Neutrophil (primary cell): ENCODE data around the gene CDKN1B.

Experiments used
- H3K27ac ChIP-seq: fragments of 200-600 bp; sonication (generic); 2 replicates; pipeline ENCODE4 v1.5.1; 2016; ENCODE audit warnings: mild to moderate bottlenecking, moderate library complexity
- H3K27me3 ChIP-seq: fragments of 200-600 bp; sonication (generic); 2 replicates; pipeline ENCODE4 v1.6.0; 2016; ENCODE audit warnings: mild to moderate bottlenecking
- H3K36me3 ChIP-seq: fragments of 200-600 bp; sonication (generic); 2 replicates; pipeline ENCODE4 v1.5.1; 2017
- H3K4me1 ChIP-seq, 2 experiments: fragments of 200-600 bp in 1 of 2; sonication (generic) in 1 of 2; 1 replicate in 1 of 2; 2 replicates in 1 of 2; pipeline versions ENCODE4 v1.5.1 to v1.6.1; 2013 to 2016; ENCODE audit warnings: low read depth in 1 of 2, low read length in 1 of 2, mild to moderate bottlenecking in 1 of 2, moderate library complexity in 1 of 2; ENCODE audit not compliant: control insufficient read depth in 1 of 2, insufficient read depth in 1 of 2
- H3K4me3 ChIP-seq, 2 experiments: fragments of 200-600 bp in 1 of 2; sonication (generic) in 1 of 2; 1 replicate in 1 of 2; 2 replicates in 1 of 2; pipeline ENCODE4 v1.5.1; 2013 to 2016; ENCODE audit warnings: low read depth in 1 of 2, low read length in 1 of 2, mild to moderate bottlenecking in 1 of 2, moderate library complexity in 1 of 2
- H3K9me3 ChIP-seq: fragments of 200-600 bp; sonication (generic); 2 replicates; pipeline ENCODE4 v1.5.1; 2016
- CTCF ChIP-seq: fragments of 200-600 bp; sonication (generic); IDR thresholded peaks from 2 replicates; pipeline ENCODE4 v1.5.1; 2016; ENCODE audit warnings: antibody characterized with exemption

CDKN1B gene

DNA sequence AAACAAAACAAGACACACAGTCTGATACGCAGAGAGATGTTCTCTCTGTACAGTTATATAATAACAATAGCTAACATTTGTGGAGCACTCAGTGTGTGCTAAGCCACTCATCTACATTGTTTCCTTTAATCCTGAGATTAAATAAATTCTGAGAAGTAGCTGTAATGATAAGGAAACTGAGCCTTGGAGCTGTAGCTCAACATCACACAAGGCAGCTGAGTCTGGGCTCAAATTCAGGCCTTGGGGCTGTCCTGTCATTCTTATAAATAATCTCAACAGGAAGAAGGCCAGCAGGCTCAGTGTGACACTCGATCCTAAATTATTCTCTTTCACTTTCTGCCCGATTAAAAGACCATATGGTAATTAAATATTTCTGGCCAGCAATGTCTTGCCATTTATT lies 24.5 kb downstream of the CDKN1B start:
- peaks cover 3% of the 10 kb centered on the region in 2 experiments for H3K4me1 ChIP-seq
- H3K4me3 ChIP-seq, result no peak overlapping the region
- no peaks in the 10 kb centered on the region for H3K36me3 ChIP-seq
- no peaks in the 10 kb centered on the region for H3K27me3 ChIP-seq
- H3K27ac ChIP-seq, result no peak overlapping the region
- no peak for TF ChIP-seq CTCF
- H3K9me3 ChIP-seq, result no peaks in the 10 kb centered on the region

DNA sequence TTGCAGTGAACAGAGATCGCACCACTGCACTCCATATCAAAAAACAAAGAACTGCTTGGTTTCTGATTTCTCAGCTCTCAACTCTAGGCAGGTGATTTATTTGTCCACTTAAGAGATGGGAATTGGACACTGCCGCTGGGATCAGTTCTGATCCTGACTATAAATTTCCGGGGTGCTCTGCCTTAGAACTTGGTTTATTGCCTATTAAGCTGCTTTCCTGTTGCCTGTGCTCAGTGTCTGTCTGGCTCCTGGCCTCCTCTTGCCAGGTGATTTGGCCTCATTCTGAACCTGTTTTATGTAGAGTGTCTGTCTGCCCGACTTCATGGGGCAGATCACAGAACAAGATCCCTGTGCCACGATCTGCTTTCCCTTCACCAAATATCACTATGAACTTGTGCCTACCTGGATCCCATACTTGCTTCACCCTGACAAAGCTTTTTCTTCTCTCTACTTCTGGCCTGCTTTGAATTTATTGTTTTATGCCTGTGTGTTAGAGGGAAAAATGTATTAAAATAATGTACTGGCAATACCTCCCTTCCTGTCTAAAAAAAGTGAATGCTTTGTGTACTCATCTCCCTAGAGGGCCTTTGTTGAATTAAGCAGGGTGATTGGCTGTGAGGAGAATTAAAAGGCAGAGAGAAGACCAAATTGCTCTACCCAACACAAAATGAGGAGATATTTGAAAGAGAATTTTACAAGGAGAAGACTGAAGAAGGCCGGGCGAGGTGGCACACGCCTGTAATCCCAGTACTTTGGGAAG lies 27.6 kb downstream of the CDKN1B start:
- Histone ChIP-seq H3K36me3 (peaks cover 4% of the 10 kb centered on the region), H3K4me3 (no peak overlapping the region), H3K4me1 (no peaks in the 10 kb centered on the region), H3K27me3 (no peaks in the 10 kb centered on the region), H3K9me3 (no peaks in the 10 kb centered on the region), H3K27ac (no peak overlapping the region)
- no peak for TF ChIP-seq CTCF

GRCh38 chr12:12745576-12746211 lies 28.5 kb downstream of the CDKN1B start:
- Histone ChIP-seq H3K27me3 (no peaks in the 10 kb centered on the region), H3K27ac (no peak overlapping the region), H3K4me3 (no peak overlapping the region), H3K4me1 (no peaks in the 10 kb centered on the region), H3K36me3 (peaks cover 4% of the 10 kb centered on the region), H3K9me3 (no peaks in the 10 kb centered on the region)
- TF ChIP-seq CTCF, result no peak

DNA sequence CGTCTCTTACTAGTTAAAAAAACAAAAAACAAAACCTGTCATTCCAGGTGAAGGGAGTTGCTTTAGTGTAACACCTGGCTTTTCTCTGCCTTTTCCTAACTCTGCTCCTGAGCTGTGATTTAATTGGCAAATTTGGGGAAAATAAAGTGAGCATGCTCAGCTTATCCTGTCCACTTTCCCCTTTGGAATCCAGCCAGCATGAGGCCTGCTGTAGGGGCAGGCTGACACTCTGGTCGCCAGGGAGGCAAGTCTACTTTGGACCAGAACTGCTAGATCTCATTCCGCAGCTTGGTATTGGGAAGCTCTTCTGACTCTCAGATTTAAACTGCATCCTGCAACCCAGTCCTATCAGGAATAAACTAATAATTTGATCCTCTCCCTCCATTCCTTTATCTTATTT lies 30.1 kb downstream of the CDKN1B start:
- H3K36me3 ChIP-seq, result peaks cover 13% of the 10 kb centered on the region
- H3K27me3 ChIP-seq, result no peaks in the 10 kb centered on the region
- H3K27ac ChIP-seq, result no peak overlapping the region
- H3K4me3 ChIP-seq, result no peak overlapping the region
- H3K9me3 ChIP-seq, result no peaks in the 10 kb centered on the region
- TF ChIP-seq CTCF, result no peak
- H3K4me1 ChIP-seq, result no peaks in the 10 kb centered on the region

DNA sequence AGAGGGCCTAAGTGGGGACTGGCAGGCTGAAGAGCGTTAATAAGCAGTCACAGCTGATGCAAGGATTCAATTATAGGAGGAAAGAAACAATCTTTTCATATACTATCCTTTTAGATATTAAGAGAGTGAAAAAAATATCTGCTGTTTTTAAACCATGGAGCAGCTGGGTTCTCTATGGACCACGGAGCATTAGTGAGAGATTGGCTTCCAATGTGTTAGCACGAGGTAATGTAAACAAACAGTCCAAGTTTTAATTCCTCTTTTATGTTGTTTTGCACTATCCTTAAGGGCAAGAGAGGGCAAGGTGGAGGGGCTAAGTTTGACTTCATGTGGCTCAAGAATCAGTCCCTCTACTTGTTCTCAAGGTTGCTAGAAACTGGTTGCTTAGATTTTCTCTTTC lies 30.9 kb downstream of the CDKN1B start:
- H3K9me3 ChIP-seq, result no peaks in the 10 kb centered on the region

More for the DNA sequence above, 30.9 kb downstream of the CDKN1B start:
- no peaks in the 10 kb centered on the region for H3K4me1 ChIP-seq
- H3K27me3 ChIP-seq, result no peaks in the 10 kb centered on the region
- no peak overlapping the region for H3K27ac ChIP-seq
- TF ChIP-seq CTCF, result no peak
- H3K36me3 ChIP-seq, result peaks cover 13% of the 10 kb centered on the region
- H3K4me3 ChIP-seq, result no peak overlapping the region
